GM12878 (cell line): ENCODE data around the gene CLCN7. TPM values are rescaled to one million over a fixed set of nuclear protein-coding genes. Genes with fewer than 3 reads are reported as not detected.

Source experiments
- CBX5 ChIP-seq: sonication (generic); IDR thresholded peaks from 2 replicates; pipeline ENCODE4 v1.6.1; 2016; ENCODE audit warnings: low read depth, moderate library complexity, mild to moderate bottlenecking, inconsistent platforms
- IRF3 ChIP-seq: fragments of 450-650 bp; IDR thresholded peaks from 2 replicates; pipeline ENCODE4 v1.6.1; 2014; ENCODE audit warnings: mild to moderate bottlenecking
- MAX ChIP-seq: IDR thresholded peaks from 2 replicates; pipeline ENCODE4 v1.6.1; 2012; ENCODE audit warnings: low read depth, low read length, improper control_type of control experiment
- REST ChIP-seq: IDR thresholded peaks from 2 replicates; pipeline ENCODE4 v1.6.1; 2012; ENCODE audit warnings: mild to moderate bottlenecking, low read depth, low read length
- TARDBP ChIP-seq: IDR thresholded peaks from 2 replicates; pipeline ENCODE4 v1.6.1; 2016; ENCODE audit warnings: borderline replicate concordance
- TCF3 ChIP-seq: IDR thresholded peaks from 2 replicates; pipeline ENCODE4 v1.6.1; 2012; ENCODE audit warnings: low read depth, mild to moderate bottlenecking, low read length, borderline replicate concordance; ENCODE audit not compliant: insufficient read depth
- USF1 ChIP-seq: IDR thresholded peaks from 2 replicates; pipeline ENCODE4 v1.6.1; 2011; ENCODE audit warnings: borderline replicate concordance, low read depth, mild to moderate bottlenecking, moderate library complexity, mixed read lengths, low read length; ENCODE audit not compliant: insufficient read depth; ENCODE audit errors: extremely low read length
- polyA plus RNA-seq, 11 experiments: library from polyadenylated mRNA; depleted of rRNA in 4 of 11; unstranded in 6 of 11; stranded (reverse) in 5 of 11; fragments of >200 nt; fragmentation: Nextera tagmentation in 4 of 11; fragmentation: Illumina TruSeq in 1 of 11; extraction: Ambion mirVana in 4 of 11; extraction: Trizol in 1 of 11; gene quantifications; 1 replicate in 1 of 11; 2 replicates in 10 of 11; pipeline versions ENCODE4 v1.2.1 to v1.2.3, GENCODE V29; 2011 to 2016; ENCODE audit warnings: inconsistent platforms in 2 of 11, missing spikeins in 2 of 11, low read depth in 1 of 11
- total RNA-seq, 4 experiments: library from RNA; depleted of rRNA in 3 of 4; stranded (reverse); fragments of >200 nt in 3 of 4; fragmentation: Illumina TruSeq in 1 of 4; extraction: Trizol in 1 of 4; gene quantifications; 2 replicates each; pipeline versions ENCODE4 v1.2.1 to v1.2.3, GENCODE V29; 2013 to 2021

The CLCN7 gene
- total and polyA plus RNA-seq, 10 of the 15 experiments (the other 5 are each of a cell fraction or from before 2014, with no cell fraction given), result 0.04 to 62.5 (median 19.9) TPM

- no peak for TF ChIP-seq TCF3
- no peak for TF ChIP-seq REST
- TF ChIP-seq TARDBP, result no peak
- TF ChIP-seq MAX, result no peak
- no peak for TF ChIP-seq IRF3
- no peak for TF ChIP-seq USF1
- no peak for TF ChIP-seq CBX5
Measured at GRCh38 chr16:1494711-1495110, 19.9 kb upstream of the CLCN7 start (continued).
